Stimulated activated CD8-positive, alpha-beta memory T cell treated with anti-CD3 and anti-CD28 coated beads, Interleukin-7, amount 100 ng/mL, for 1 hour (primary cell): ENCODE data around the gene DUOX2.
"Not testable (repeated sequence)": the region's sequence is repeated elsewhere in the genome, so short reads cannot be mapped to it uniquely, and the experiment has no call there.

Experiments
- DNase-seq, 2 donors: peaks; one replicate each; pipeline ENCODE4 v3.0.0-alpha.2; 2020; ENCODE audit warnings: low read depth in 2 of 2

Gene DUOX2

DNA sequence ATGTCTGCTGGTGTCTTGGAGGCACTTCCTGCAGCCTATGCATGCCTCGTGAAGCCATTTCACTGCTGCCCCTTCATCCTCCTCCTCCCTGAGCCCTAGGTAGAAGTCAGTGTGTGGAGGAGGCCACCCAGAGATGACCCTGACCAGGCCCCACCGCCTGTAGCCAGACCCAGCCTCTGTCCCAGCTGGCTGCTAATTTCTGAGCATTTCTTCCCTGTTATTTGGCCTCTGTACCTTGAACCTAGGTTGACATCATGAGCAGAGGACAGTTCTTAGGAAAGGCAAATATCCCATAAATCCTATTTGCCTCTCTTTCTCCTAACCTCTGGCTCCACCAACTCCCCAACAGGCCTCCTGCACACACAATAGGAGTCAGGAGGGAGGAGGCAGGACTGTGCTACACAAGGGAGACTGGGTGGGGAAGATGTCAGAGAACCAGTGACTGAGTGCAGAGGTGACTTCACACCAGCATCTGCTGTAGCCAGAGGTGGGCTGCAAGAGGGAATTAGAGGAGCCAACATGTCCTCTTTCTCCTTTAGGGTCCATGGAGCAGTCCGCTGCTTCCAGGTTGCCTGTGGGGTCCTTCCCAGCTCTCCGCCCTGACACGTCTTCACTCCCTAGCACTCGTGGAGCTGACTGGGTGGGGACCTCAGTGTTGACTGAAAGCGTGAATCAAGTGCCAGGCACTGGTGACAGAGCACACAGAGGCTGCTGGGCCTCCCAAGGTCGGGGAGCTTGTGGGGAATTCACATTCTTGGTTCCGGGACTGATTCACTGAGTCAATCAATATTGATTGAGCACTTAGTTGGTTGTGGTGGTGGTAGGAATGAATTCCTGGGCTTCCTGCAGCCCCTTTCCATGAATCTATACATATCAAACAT is 38.3 kb downstream of the DUOX2 start:
- not testable (repeated sequence) for DNase-seq

DNA sequence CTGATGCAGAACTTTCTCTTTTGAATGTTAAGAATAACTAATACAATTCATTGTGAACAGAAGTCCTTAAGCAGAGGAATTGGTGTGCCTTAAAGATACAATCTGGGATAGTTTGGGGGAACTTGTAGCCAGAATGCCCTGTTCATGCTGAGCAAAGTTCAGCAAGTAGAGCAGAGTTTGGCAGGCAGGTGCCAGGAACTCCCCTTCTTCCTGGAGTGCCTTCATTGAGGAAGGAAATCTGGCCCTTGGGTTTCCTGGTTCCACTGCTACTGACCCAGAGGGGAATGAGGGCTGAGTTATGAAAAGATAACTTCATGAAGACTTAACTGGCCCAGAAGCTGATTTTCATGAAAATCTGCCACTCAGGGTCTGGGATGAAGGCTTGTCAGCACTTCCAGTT is 40.4 kb downstream of the DUOX2 start:
- DNase-seq = not testable (repeated sequence)

DNA sequence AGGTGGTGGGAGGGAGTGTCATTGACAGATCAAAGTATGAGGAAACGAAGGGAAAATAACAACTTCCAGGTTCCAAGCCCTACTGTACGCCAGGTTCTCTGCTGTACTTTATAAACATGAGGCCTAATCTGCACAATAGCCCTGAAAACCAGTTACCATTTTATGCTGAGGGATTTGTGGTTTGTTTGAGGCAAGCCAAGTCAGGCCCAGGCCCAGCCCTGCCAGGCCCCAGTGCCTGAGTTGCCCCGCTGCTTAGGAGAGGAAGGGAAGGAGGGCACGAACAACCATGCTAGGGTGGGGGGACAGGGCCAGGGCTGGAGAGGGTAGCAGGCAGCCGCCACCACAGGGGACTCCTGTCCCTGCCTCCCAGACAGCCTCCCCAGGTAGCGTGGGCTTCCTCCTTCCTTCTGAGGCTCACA is 44.0 kb downstream of the DUOX2 start:
- DNase-seq = not testable (repeated sequence)

GRCh38 chr15:45064386-45064785 is 49.6 kb downstream of the DUOX2 start:
- no peak for DNase-seq

GRCh38 chr15:45062301-45062700 is 51.7 kb downstream of the DUOX2 start:
- not testable (repeated sequence) for DNase-seq

DNA sequence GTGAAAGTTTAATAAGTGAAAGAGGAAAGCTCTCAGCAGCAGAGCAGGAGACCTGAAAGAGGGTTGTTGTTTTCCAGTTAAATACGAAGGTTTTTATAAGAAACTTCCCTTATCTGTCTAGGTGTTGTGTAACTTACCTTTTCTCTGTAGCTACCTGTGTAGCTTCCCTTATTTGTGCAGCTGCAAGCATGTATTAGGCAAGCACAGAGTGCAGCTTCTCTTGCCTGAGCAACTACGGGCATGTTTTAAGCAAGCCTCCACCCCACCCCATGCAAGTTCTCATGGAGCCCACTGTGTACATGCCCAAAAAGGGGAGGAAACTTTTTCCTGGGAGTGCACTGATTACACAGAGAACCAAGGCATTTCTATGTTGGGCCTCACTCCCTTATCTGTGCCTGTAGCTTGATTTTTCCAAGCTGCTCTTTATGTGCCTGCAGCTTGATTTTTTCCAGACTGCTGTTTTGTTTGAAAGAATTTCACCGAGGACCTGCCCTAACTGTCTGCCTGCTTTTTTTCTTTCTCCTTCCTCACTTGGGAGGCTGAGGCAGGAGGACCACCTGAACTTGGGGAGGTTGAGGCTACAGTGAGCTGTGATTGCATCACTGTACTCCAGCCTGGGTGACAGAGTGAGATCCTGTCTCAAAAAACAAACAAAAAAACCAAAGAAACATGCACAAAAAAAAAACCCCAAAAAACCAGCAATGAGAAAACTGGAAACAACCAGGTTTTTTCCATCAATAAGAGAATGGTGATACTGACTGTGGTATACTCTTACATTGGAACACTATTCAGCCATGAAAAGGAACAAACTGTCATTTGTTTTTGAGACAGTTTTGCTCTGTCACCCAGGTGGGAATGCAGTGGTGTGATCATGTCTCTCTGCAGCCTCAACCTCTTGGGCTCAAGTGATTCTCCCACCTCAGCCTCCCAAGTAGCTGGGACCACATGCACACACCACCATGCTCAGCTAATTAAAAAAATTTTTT is 55.0 kb downstream of the DUOX2 start:
- not testable (repeated sequence) for DNase-seq

GRCh38 chr15:45052676-45053075 is 61.3 kb downstream of the DUOX2 start:
- not testable (repeated sequence) for DNase-seq

DNA sequence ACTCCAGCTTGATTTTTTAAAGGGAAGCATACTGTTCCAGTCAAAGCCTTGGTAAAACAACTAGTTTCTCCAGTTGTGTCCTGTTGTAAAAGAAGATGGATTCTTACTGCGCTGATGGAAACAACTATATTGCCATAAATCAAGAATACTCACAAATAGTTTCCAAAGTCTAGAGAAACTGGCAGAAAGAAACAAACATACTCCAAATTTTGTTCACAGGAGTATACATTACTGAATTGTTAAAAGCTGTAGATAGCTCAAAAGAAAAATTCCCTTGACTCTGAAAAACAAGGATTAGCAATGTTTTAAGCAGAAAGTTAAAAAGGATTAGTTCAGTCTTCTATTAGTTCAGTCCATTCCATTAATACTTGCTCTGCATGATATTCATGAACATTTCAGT is 63.4 kb downstream of the DUOX2 start:
- no peak for DNase-seq

DNA sequence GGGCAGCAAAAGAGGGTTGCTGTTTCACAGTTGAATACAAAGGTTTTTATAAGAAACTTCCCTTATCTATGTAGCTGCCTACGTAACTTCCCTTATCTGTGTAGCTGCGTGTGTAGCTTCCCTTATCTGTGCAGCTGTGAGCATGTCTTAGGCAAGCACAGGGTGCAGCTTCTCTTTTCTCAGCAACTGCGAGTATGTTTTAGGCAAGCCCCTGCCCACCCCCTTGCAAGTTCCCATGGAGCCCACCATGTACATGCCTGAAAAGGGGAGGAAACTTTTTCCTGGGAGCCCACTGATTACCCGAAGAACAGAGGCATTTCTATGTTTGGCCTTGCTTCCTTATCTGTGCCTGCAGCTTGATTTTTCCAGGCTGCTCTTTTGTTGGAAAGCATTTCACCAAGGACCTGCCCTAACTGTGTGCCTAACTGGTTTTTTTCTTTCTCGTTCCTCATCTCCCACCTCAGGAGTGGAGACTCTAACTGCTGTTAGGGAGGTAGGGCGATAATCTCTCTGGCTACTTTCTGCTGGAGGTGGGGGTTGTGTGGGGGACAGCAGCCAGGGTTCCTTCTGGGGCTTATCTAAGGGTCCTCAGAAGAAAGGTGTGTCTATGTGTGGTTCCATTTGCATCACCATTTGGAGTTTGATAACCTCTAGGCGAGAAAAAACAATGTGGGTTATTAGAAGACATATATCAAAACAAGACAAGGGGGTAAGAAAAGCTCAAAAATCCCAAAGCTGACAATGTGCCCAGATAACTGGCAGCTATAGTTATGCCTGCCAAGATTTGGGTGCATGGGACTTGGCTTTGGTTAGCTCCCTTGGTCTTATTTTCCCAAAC is 65.0 kb downstream of the DUOX2 start:
- no peak for DNase-seq

DNA sequence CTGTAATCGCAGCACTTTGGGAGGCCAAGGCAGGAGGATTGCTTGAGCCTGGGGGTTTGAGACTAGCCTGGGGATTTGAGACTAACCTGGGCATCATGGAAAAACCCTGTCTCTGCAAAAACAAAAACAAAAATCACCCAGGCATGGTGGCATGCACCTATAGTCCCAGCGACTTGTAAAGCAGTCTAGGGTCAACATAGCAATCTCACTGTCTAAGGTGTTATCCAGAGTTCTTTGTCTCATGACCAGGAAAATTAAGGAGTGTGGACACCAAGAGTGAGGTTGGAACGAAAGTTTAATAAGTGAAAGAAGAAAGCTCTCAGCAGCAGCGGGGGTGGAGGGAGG is 65.6 kb downstream of the DUOX2 start:
- DNase-seq = not testable (repeated sequence)

GRCh38 chr15:45044270-45044669 is 69.7 kb downstream of the DUOX2 start:
- DNase-seq = not testable (repeated sequence)

DNA sequence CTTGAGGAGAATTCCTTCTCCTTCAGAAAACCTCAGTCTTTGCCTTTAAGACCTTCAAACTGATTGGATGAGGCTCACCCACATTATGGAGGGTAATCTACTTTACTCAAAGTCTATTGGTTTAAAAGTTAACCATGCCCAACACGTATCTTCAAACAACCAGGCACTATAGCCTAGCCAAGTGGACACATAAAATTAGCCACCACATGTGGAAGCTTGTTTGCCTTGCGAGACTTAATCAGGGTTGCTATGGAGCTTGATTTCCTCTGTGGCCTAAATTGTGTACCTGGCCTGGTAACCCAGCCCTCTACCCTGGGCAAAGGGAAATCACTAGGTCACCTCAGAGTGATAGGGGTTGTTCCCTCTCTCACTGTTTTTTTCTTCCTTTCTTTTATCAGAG is 71.1 kb downstream of the DUOX2 start:
- DNase-seq = not testable (repeated sequence)
